A549 (cell line): ENCODE data around the gene POTEM.
"Not testable (repeated sequence)": the region's sequence is repeated elsewhere in the genome, so short reads cannot be mapped to it uniquely, and the experiment has no call there.

ENCODE experiments used
- HOXB5 ChIP-seq: fragments of 250-450 bp; sonication (Bioruptor Pico); IDR thresholded peaks from 2 replicates; pipeline ENCODE4 v1.5.0; 2020; ENCODE audit warnings: mild to moderate bottlenecking, moderate library complexity
- NFE2L2 ChIP-seq: fragments of 150-350 bp; conservative IDR thresholded peaks from 2 replicates; pipeline ENCODE4 v1.6.1; 2014; ENCODE audit warnings: low read length
- POLR2A ChIP-seq: IDR thresholded peaks from 2 replicates; pipeline ENCODE4 v1.6.1; 2012; ENCODE audit warnings: mild to moderate bottlenecking, low read length
- RAD21 ChIP-seq, 2 experiments: fragments of >200 bp in 1 of 2; sonication (Bioruptor Twin) in 1 of 2; formaldehyde crosslinking in 1 of 2; IDR thresholded peaks in 1 of 2; conservative IDR thresholded peaks in 1 of 2; 2 replicates in 1 of 2; 3 replicates in 1 of 2; pipeline ENCODE4 v1.6.1; 2012 to 2018; ENCODE audit warnings: inconsistent platforms in 1 of 2
- RFX5 ChIP-seq: fragments of 450-650 bp; IDR thresholded peaks from 2 replicates; pipeline ENCODE4 v1.7.1; 2014; ENCODE audit warnings: antibody characterized with exemption, mild to moderate bottlenecking, moderate library complexity
- ZFP36 ChIP-seq: fragments of 450-650 bp; IDR thresholded peaks from 2 replicates; pipeline ENCODE4 v1.6.1; 2014; ENCODE audit warnings: borderline replicate concordance; ENCODE audit not compliant: partially characterized antibody
- TF ChIP-seq, protein P1 (sequence below): IDR thresholded peaks from 2 replicates; pipeline ENCODE4 v1.6.1; 2012; ENCODE audit warnings: low read depth, borderline replicate concordance
- TF ChIP-seq, protein P2 (sequence below): fragments of 200-600 bp; sonication (generic); IDR thresholded peaks from 2 replicates; pipeline ENCODE4 v1.6.1; 2016; ENCODE audit warnings: antibody characterized with exemption, mild to moderate bottlenecking, moderate library complexity
- TF ChIP-seq, protein P3 (sequence below): fragments of >200 bp; sonication (Bioruptor Twin); formaldehyde crosslinking; IDR thresholded peaks from 3 replicates; pipeline ENCODE4 v1.5.1; 2016

DNA sequence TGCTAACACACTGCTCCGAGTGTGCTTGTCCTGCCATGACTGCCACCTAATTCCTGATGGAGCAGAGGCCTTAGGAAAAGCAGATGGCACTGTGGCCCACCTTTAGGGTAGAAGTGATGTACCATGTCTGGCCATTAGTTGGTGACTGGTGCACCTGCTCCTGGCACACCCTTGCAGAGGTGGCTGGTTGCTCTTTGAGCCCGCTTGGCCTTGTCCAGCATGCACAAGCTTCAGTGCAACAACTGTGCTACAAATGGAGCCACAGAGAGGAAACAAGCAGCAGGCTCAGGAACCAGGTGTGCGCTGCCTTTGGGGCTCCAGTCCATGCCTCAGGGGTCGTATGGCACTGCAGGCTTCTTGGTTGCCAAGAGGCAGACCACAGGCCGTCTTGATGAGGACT lies 44.5 kb downstream of the POTEM start:
- TF ChIP-seq POLR2A; RFX5; HOXB5 (CRISPR knock-in tag); ZFP36; NFE2L2; RAD21 (conservative IDR thresholded peaks at IDR 0.05 in 1 of 2, IDR thresholded peaks at IDR 0.05 in 1 of 2): not testable (repeated sequence)
- TF ChIP-seq, protein P1, sequence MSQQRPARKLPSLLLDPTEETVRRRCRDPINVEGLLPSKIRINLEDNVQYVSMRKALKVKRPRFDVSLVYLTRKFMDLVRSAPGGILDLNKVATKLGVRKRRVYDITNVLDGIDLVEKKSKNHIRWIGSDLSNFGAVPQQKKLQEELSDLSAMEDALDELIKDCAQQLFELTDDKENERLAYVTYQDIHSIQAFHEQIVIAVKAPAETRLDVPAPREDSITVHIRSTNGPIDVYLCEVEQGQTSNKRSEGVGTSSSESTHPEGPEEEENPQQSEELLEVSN = not testable (repeated sequence)
- TF ChIP-seq, protein P2, sequence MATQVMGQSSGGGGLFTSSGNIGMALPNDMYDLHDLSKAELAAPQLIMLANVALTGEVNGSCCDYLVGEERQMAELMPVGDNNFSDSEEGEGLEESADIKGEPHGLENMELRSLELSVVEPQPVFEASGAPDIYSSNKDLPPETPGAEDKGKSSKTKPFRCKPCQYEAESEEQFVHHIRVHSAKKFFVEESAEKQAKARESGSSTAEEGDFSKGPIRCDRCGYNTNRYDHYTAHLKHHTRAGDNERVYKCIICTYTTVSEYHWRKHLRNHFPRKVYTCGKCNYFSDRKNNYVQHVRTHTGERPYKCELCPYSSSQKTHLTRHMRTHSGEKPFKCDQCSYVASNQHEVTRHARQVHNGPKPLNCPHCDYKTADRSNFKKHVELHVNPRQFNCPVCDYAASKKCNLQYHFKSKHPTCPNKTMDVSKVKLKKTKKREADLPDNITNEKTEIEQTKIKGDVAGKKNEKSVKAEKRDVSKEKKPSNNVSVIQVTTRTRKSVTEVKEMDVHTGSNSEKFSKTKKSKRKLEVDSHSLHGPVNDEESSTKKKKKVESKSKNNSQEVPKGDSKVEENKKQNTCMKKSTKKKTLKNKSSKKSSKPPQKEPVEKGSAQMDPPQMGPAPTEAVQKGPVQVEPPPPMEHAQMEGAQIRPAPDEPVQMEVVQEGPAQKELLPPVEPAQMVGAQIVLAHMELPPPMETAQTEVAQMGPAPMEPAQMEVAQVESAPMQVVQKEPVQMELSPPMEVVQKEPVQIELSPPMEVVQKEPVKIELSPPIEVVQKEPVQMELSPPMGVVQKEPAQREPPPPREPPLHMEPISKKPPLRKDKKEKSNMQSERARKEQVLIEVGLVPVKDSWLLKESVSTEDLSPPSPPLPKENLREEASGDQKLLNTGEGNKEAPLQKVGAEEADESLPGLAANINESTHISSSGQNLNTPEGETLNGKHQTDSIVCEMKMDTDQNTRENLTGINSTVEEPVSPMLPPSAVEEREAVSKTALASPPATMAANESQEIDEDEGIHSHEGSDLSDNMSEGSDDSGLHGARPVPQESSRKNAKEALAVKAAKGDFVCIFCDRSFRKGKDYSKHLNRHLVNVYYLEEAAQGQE = not testable (repeated sequence)
- TF ChIP-seq, protein P3, sequence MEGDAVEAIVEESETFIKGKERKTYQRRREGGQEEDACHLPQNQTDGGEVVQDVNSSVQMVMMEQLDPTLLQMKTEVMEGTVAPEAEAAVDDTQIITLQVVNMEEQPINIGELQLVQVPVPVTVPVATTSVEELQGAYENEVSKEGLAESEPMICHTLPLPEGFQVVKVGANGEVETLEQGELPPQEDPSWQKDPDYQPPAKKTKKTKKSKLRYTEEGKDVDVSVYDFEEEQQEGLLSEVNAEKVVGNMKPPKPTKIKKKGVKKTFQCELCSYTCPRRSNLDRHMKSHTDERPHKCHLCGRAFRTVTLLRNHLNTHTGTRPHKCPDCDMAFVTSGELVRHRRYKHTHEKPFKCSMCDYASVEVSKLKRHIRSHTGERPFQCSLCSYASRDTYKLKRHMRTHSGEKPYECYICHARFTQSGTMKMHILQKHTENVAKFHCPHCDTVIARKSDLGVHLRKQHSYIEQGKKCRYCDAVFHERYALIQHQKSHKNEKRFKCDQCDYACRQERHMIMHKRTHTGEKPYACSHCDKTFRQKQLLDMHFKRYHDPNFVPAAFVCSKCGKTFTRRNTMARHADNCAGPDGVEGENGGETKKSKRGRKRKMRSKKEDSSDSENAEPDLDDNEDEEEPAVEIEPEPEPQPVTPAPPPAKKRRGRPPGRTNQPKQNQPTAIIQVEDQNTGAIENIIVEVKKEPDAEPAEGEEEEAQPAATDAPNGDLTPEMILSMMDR = not testable (repeated sequence)
